PC-9 (cell line): Measurements from ENCODE around the gene TMPRSS5.

Source experiments
- EZH2 ChIP-seq: fragments of 200-600 bp; sonication (generic); IDR thresholded peaks from 2 replicates; pipeline ENCODE4 v1.8.0; 2017; ENCODE audit warnings: antibody characterized with exemption, low read depth
- TF ChIP-seq, protein P1 (sequence below): fragments of 200-600 bp; sonication (generic); conservative IDR thresholded peaks from 2 replicates; pipeline ENCODE4 v1.6.1; 2017; ENCODE audit warnings: mixed run types, antibody characterized with exemption, mild to moderate bottlenecking, moderate library complexity

DNA sequence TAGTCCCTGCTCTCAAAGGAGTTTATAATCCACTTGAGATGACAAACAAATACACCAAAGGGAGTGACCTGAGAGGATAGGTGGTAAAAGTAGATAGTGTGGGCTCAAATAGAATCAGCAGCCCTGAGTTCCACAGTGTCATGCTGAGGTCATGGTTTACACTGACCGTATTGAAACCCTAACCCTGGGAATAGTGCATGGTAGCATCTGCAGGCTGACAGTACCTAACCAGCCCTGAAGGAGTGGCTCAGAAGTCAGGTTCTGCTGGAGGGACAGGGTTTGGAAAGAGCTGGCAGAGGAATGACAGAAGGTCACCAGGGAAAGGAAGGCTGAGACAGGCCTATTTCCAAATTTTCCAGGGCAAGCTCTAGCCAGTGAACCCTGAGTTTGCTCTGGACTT, 9.2 kb upstream of the TMPRSS5 start:
- TF ChIP-seq, protein P1, sequence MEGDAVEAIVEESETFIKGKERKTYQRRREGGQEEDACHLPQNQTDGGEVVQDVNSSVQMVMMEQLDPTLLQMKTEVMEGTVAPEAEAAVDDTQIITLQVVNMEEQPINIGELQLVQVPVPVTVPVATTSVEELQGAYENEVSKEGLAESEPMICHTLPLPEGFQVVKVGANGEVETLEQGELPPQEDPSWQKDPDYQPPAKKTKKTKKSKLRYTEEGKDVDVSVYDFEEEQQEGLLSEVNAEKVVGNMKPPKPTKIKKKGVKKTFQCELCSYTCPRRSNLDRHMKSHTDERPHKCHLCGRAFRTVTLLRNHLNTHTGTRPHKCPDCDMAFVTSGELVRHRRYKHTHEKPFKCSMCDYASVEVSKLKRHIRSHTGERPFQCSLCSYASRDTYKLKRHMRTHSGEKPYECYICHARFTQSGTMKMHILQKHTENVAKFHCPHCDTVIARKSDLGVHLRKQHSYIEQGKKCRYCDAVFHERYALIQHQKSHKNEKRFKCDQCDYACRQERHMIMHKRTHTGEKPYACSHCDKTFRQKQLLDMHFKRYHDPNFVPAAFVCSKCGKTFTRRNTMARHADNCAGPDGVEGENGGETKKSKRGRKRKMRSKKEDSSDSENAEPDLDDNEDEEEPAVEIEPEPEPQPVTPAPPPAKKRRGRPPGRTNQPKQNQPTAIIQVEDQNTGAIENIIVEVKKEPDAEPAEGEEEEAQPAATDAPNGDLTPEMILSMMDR, result no peak
- TF ChIP-seq EZH2, result no peak
